Ascending aorta (tissue), 2 donors: ENCODE results near the gene LYPD6B. TPM values are rescaled to one million over a fixed set of nuclear protein-coding genes. Genes with fewer than 3 reads are reported as not detected.

ENCODE experiments used
- DNase-seq, 2 donors: peaks; one replicate each; pipeline ENCODE4 v3.0.0-alpha.2; 2019; ENCODE audit warnings: low spot score in 2 of 2
- H3K27ac ChIP-seq, 2 donors: fragments of 200-600 bp; sonication (generic); one replicate each; pipeline ENCODE4 v1.5.1; 2016 to 2017; ENCODE audit warnings: mild to moderate bottlenecking in 1 of 2
- H3K27me3 ChIP-seq: fragments of 200-600 bp; sonication (generic); one replicate; pipeline ENCODE4 v1.5.1; 2017
- H3K36me3 ChIP-seq, 2 donors: fragments of 200-600 bp; sonication (generic); one replicate each; pipeline ENCODE4 v1.5.1; 2016
- H3K4me1 ChIP-seq, 2 donors: fragments of 200-600 bp; sonication (generic); one replicate each; pipeline ENCODE4 v1.5.1; 2016 to 2017; ENCODE audit warnings: mild to moderate bottlenecking in 1 of 2
- H3K4me3 ChIP-seq, 2 donors: fragments of 200-600 bp; sonication (generic); one replicate each; pipeline ENCODE4 v1.5.1; 2016 to 2017; ENCODE audit warnings: mild to moderate bottlenecking in 1 of 2
- H3K9me3 ChIP-seq, 2 donors: fragments of 200-600 bp; sonication (generic); one replicate each; pipeline ENCODE4 v1.5.1; 2016
- CTCF ChIP-seq, 3 experiments: fragments of 200-600 bp in 2 of 3; fragments of 450-650 bp in 1 of 3; sonication (generic) in 2 of 3; IDR thresholded peaks; one replicate each; pipeline ENCODE4 v1.5.1; 2016 to 2019; ENCODE audit warnings: antibody characterized with exemption in 3 of 3, mild to moderate bottlenecking in 1 of 3, moderate library complexity in 1 of 3
- intact Hi-C: fragments of 100-400 bp; cut with DNase I; formaldehyde crosslinking; loops from one replicate; pipeline ENCODE4 v1.15.1; 2023
- total RNA-seq: library from RNA; depleted of rRNA; stranded (reverse); fragments of >200 nt; gene quantifications from one replicate; pipeline ENCODE4 v1.1.0, GENCODE V29; 2016

The LYPD6B gene
- total RNA-seq, 1 donor from 2014 or later, result not detected

DNA sequence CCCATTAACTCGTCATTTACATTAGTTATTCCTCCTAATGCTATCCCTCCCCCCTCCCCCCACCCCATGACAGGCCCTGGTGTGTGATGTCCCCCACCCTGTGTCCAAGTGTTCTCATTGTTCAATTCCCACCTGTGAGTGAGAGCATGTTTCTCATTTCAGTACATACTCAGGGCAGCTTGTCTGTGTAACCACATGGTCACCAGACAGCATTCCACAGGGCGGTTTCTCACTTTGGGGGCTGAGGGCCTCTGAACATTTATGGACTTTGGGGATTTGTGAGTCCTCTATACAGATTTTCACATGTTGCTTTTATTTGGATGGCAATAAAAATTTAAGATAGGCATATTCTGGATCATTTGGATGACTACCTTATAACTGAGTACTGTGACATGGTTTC is 84.0 kb downstream of the LYPD6B start:
- DNase-seq, result no peak
- Histone ChIP-seq H3K27me3 (no peaks in the 10 kb centered on the region), H3K4me3 (no peak overlapping the region), H3K4me1 (no peaks in the 10 kb centered on the region), H3K27ac (no peak overlapping the region), H3K36me3 (no peaks in the 10 kb centered on the region), H3K9me3 (no peaks in the 10 kb centered on the region)
- intact Hi-C loops, result no loop called here
- no peak for TF ChIP-seq CTCF (IDR thresholded peaks at IDR 0.05)

DNA sequence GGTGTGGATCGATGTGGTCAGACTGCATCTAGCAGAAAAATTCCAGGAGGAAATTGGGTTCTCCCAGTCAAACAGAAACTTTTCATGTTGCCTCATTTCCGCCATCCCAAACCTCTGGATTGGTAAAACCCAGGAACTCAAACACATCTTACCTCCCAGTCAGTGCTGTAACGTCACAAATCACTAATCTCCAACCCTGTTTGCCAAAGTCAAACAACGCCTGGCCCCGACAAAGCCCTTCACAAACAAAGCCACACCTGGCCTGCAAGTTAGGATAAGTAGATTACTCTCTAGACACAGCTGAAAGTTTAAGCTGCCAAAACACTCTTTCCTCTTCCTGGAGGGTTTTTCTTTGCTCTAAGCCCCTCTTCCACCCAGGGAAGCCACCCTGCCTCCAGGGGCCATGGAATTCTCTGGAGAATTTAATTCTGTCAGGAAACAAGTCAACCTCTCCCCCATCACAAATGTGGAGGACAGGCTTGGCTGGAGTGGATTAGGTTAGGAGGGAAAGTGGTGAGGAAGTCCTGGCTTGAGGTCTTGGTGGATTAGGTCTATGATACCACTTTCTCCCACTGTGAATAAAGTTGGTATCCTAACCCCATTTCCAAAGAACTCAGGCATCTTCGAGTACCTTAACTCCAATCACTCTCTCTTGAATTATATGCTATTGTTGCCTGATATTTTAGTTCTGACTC is 86.7 kb downstream of the LYPD6B start:
- DNase-seq, result no peak
- H3K36me3 ChIP-seq, result no peaks in the 10 kb centered on the region
- H3K27ac ChIP-seq, result no peak overlapping the region
- no peak overlapping the region for H3K4me3 ChIP-seq
- TF ChIP-seq CTCF (IDR thresholded peaks at IDR 0.05), result no peak
- intact Hi-C loops, result no loop called here
- H3K9me3 ChIP-seq, result no peaks in the 10 kb centered on the region
- no peaks in the 10 kb centered on the region for H3K4me1 ChIP-seq
- no peaks in the 10 kb centered on the region for H3K27me3 ChIP-seq

DNA sequence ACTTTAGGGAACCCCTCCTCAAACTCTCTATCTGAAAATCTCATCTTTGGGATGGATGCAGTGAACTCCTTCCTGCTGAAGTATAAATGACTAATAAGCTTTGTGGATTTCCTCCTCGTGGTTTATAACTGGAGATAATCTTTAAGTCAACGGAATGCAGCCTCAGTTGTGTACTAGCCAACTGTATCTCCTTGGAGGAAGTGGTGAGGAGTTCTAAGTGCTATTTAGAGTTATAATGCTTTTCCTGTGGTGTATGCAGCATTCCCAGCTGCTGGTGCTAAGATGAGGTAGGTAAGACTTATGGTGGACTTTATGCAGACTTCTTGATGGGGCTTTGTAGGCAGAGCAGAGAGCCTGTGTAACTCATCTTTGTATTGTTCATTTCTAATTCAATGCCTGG is 90.9 kb downstream of the LYPD6B start:
- Histone ChIP-seq H3K27me3 (no peaks in the 10 kb centered on the region), H3K4me1 (no peaks in the 10 kb centered on the region), H3K9me3 (no peaks in the 10 kb centered on the region), H3K36me3 (no peaks in the 10 kb centered on the region), H3K4me3 (no peak overlapping the region), H3K27ac (no peak overlapping the region)
- no peak for DNase-seq
- intact Hi-C loops, result no loop called here
- TF ChIP-seq CTCF (IDR thresholded peaks at IDR 0.05), result no peak

- no peaks in the 10 kb centered on the region for H3K9me3 ChIP-seq
- no peaks in the 10 kb centered on the region for H3K36me3 ChIP-seq
- DNase-seq, result no peak
- TF ChIP-seq CTCF (IDR thresholded peaks at IDR 0.05), result no peak
- no peak overlapping the region for H3K27ac ChIP-seq
- H3K4me1 ChIP-seq, result no peaks in the 10 kb centered on the region
- H3K27me3 ChIP-seq, result no peaks in the 10 kb centered on the region
- no peak overlapping the region for H3K4me3 ChIP-seq
- intact Hi-C loops, result no loop called here
Measured at GRCh38 chr2:149132339-149132738, 93.8 kb downstream of the LYPD6B start.

DNA sequence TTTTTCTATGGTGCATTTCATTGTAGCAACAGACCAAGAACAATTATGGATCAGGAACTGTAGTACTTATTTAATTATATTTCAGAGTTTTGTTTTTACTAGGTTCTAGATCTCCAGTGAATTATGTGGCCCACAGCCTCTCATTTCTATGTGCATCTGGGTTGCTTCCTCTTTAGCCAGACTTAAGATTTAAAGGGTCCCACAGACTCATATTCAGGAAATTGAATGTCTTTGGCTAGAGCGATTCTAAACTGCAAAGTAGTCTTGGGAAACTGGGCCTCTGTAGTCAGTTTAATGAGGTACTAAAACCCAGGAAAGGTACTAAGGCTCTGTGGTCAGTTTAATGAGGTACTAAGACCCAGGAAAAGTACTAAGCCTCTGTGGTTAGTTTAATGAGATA is 94.4 kb downstream of the LYPD6B start:
- no peaks in the 10 kb centered on the region for H3K36me3 ChIP-seq
- no peaks in the 10 kb centered on the region for H3K4me1 ChIP-seq
- no peak overlapping the region for H3K4me3 ChIP-seq
- no peak for DNase-seq
- H3K27me3 ChIP-seq, result no peaks in the 10 kb centered on the region
- no peak for TF ChIP-seq CTCF (IDR thresholded peaks at IDR 0.05)
- H3K9me3 ChIP-seq, result no peaks in the 10 kb centered on the region
- intact Hi-C loops, result no loop called here
- H3K27ac ChIP-seq, result no peak overlapping the region
